Glomerular visceral epithelial cell (primary cell): ENCODE measurements around the gene SCN2B.

Experiments
- DNase-seq: peaks from one replicate; pipeline ENCODE4 v3.0.0-alpha.2; 2016; ENCODE audit errors: extremely low spot score

SCN2B gene

GRCh38 chr11:118174006-118174567 is 2.4 kb downstream of the SCN2B start:
- DNase-seq = no peak

DNA sequence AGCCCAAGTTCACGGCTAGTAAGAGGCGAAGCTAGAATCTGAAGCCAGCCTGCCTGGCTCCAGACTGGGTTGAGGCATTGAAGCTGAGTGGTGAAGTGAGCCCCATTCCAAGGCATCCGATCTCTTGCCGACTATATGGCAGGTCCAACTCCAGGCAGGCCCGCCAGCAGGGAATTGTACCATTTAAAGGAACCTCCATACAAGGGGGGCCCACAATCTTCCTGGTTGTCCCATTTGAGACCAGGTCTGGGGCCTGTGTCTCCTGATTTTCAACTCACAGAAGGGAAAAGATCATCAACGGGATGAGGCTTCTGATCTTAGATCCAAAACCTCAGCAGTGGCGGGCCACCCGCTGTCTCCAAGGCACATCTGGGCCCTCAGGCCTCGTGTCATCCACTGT is 4.1 kb downstream of the SCN2B start:
- no peak for DNase-seq

GRCh38 chr11:118171269-118172062 is 5.0 kb downstream of the SCN2B start:
- peak; percentile 56 for DNase-seq

GRCh38 chr11:118170882-118171268 is 5.6 kb downstream of the SCN2B start:
- DNase-seq = no peak

- no peak for DNase-seq
Observed at GRCh38 chr11:118170231-118170630, 6.2 kb downstream of the SCN2B start.

DNA sequence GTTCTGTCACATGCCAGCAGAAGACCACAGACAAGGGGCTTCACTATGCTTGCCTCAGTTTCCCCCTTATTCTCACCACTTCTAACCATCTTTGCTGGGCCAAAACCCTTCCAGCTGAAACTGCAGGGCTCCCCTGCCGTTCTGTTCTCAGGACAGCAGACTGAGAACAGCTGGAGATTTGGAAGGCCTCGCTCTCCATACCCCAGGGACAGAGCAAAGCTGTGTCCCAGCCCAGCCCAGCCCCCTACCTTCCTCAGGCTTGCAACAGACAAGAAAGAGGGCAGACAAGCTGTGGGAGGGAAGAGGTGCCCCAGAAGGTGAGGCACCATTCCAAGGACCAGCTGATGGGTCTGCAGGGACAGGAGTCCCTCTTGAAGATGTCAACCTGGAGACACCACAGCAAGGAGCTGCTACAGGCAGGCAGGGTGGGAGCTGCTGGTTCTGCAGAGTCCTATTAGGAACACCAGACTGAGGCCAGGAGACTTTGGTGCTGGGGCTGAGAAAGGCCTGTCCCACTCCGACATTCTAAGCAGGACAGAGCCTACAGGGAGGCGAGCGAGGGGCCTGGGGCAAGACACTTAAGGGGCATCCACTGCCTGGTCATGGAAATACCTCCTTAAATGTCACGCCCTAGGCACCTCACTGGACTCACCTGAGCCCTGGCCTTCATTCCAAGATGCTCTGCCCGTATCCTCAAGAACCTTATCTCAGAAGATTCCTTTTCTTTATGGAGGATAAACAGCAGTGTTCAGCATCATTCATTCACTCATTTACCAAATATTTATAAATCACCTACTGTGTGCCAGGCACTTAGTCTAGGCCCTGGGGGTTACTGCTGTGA is 6.9 kb downstream of the SCN2B start:
- DNase-seq = no peak

DNA sequence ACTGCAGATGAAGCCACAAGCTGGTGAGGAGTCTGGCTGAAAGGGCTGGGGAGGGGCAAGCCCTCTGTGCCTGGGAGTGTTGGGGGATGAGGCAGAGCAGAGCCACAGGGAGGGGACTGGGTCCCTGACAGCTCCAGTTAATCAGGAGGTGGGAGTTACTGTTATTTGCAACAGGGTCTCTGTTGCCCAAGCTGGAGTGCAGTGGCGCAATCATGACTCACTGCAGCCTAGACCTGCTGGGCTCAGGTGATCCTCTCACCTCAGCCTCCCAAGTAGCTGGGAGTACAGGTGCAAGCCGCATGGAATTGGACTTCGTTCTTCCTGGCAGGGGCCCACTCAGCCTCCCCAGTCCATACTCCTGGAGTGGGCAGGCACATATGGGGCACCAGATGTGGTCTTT is 7.7 kb downstream of the SCN2B start:
- no peak for DNase-seq

GRCh38 chr11:118168316-118168715 is 8.1 kb downstream of the SCN2B start:
- DNase-seq = no peak

DNA sequence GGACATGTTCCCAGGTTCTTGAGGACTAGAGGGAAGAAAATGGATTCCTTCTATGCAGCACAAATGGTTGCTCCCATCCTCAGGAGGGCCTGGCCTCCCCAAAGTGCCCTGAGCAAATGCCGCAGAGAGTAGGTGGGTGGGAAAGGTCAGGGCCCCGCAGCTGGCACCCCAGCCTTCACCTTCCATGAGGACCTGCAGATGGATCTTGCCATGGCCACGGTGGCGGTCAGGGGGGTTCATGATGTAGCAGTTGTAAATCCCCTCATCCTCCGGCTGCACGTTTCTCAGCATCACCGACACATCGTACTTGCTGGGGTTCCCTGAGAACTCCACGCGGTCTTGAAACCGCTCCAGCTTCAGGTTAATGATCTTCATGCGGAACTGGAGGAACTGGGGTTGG is 8.5 kb downstream of the SCN2B start:
- no peak for DNase-seq

DNA sequence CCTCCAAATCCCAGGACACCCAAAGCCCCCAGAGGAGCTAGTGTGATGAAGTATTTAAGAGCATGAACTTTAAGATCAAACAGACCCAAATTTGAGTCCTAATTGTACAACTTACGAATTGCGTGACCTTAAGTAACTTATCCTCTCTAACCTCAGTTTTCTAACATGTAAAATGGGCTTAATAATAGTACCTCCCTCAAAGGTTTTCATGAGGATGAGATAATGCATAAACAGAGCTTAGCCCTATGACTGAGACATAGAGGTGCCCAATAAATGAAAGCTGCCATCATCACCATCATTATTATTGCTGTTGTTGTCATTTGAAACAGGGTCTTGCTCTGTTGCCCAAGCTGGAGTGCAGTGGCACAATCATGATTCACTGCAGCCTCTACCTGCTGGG is 9.2 kb downstream of the SCN2B start:
- DNase-seq = no peak

DNA sequence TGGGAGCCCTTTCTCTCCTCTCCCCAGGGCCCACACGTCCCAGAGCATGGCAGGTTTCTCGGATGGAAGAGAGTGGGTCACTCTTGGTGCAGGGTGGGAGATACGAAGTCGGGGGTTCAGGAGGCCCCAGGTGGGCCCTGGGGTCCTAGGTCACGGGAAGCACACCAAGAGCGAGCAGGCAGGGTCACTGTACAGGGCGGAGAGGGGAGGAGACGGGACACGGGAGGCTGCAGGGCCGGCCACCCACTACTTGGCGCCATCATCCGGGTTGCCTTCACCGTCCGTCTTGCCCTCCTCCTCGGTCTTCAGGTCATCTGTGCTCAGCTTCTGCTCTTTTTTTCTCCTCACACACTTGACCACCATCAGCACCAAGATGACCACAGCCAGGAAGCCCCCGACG is 9.8 kb downstream of the SCN2B start:
- no peak for DNase-seq

GRCh38 chr11:118164885-118165284 is 11.6 kb downstream of the SCN2B start:
- no peak for DNase-seq

- DNase-seq = no peak
Observed at GRCh38 chr11:118163494-118163893, 12.9 kb downstream of the SCN2B start.

- no peak for DNase-seq
Observed at GRCh38 chr11:118162846-118163245, 13.6 kb downstream of the SCN2B start.

DNA sequence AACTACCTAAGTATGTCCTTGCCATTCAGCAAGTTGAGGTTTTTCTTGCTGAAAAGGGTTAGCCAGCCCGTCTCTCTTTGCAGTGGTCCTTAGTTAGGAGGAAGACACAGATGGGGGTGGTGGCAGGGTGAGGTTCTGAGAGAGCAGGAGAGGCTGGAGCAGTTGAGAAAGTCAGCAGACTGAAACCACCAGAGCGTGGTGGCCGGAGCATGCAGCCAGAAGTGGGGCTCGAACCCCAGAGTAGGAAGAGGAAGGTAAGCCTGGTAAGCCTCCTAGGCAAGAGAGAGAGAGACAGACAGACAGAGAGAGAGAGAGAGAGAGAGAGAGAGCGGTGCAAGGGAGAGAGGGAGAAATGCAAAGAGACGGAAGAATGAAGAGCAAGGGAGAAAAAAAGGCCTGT is 14.7 kb downstream of the SCN2B start:
- DNase-seq = no peak

GRCh38 chr11:118157186-118157895 is 19.1 kb downstream of the SCN2B start:
- DNase-seq = no peak

DNA sequence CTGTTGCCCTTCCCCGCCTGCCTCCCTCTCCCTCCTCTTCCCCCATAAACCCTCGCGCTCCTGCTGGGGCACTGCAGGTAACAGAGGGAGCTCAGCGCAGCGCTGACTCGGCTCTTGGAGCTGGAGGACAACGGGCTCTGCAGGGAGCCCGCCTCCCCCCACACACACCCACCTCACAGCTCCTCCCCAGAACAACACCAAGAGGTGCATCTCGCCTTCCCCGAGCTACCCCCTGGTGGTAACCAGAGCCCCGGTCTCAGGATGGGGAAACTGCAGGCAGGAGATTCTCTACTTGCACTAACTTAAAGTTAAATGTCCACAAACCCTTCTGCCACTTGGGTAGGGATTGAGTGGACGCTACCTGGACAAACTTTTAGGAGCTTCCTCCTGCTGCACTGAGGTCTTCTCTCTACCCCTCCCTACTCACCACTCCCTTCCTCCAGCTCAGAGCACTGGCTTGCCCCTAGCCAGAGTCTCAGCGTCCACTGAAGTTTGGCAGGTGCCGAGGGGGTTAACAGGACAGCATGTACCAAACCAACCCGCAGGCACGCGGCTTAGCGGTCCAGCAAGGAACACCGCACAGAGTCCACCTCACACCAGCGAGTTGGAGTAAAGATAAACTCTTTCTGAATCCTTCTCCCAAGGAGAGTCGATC is 19.8 kb downstream of the SCN2B start:
- DNase-seq = no peak

DNA sequence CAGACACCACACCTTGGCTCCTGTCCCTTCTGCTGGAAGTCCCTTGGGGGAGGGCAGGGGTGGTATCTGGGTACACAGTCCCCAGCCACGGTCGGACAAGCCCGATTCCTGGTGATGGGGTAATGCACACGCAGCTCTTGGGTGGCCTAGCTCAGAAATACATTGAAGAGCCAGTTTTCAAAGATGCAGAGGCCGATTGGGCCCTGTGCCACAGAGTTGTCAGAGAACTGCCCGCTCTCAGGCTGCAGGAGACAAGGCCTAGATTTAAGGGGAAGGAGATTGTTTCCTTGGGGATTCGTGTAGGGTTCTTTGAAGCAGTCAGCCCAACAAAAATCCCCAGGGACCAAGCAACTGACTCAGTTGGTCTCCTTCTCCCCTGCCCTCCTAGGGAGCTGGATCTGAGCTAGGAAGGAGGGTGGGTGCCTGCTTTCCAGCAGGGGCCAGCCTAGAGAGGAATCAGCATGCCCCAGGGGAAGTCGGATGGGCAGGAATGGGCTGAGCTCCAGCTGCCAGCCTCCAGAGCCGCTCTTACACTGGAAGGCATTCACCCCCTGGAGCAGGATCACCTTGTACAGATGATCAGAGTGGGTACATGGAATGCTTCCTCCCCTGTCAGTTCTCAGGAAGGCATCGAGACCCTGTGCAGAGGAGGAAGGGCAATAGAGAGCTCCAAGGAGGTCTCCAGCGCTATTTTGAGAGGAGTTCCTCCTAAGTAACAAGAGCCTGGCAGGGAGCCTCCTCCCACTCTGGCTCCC is 20.5 kb downstream of the SCN2B start:
- no peak for DNase-seq

DNA sequence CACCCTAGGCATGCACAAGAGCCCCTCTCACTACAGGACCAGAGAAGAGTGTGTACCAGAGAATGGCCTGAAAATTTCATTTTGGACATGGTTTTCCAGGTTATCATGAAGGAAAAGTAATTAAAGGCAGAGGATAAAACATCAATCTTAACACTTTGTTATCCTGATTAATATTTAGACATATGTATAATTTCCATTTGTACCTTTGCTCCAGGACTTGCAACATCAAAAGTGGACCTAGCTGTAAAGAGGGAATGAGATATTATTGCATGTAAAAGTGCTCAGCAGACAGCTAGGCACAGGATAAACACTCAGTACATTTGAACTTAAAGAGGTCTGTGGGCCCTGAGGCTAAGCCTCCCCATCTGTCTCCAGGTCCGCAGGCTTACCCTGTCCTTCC is 21.8 kb downstream of the SCN2B start:
- no peak for DNase-seq

DNA sequence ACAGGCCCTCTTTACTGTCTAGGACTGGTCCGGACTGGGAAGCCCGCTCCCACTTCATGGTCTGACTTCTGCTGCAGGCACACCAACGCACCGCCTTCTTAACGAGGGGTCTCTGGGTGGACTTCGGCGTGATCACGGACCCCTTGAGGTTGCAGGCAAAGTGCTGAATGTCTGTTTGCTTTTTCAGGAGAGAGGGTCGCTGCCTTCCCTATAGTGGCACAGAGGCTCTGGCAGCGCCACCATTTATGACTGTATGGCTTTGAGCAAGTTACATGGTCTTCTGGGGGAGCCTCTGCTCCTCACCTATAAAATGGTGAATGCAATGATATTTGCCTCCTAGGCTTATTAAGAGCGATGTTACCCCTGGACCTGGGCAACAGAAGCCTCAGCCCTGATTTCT is 22.5 kb downstream of the SCN2B start:
- no peak for DNase-seq

DNA sequence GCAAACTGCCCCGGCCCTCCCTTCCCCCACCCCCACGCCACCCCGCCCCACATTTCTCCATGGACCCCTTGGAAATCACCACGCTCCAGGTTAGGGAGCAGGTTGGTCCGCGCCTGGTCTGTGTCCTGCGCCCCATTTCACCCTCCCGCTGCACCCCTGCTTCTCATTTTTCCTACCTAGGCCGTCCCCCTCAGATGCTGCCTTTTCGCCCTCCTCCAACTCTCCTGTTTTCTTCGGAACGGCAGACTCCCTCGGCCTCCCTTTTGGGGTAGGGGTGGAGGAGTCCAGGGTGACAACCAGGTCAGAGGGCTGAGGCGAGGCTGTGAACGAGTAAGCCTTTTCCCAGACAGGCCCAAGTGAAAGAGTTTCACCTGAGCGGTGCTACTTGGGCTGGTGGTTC is 22.9 kb downstream of the SCN2B start:
- no peak for DNase-seq
